Neural cell (in vitro differentiated cells): ENCODE results near the gene RYR3. TPM values are rescaled to one million over a fixed set of nuclear protein-coding genes. Genes with fewer than 3 reads are reported as not detected.

Experiments
- H2AFZ ChIP-seq: fragments of 200-600, 300-800 bp; sonication (generic), shearing (Covaris generic); 2 replicates; pipeline ENCODE4 v1.6.0; 2014; ENCODE audit warnings: low read depth, mild to moderate bottlenecking, antibody characterized with exemption, low read length, moderate library complexity
- H3F3A ChIP-seq: fragments of 200-600 bp; shearing (Covaris generic); 2 replicates; pipeline ENCODE4 v1.6.1; 2016; ENCODE audit warnings: mild to moderate bottlenecking, moderate library complexity, mixed read lengths, antibody characterized with exemption, low read length; ENCODE audit not compliant: insufficient read depth, poor library complexity, severe bottlenecking
- H3K27ac ChIP-seq: fragments of 200-600, 300-800 bp; sonication (generic), shearing (Covaris generic); 2 replicates; pipeline ENCODE4 v1.5.1; 2014; ENCODE audit warnings: mild to moderate bottlenecking, low read length, moderate library complexity
- H3K27me3 ChIP-seq: fragments of 300-800, 200-600 bp; sonication (generic), shearing (Covaris generic); 2 replicates; pipeline ENCODE4 v1.6.0; 2014; ENCODE audit warnings: mild to moderate bottlenecking, low read depth, low read length, moderate library complexity; ENCODE audit not compliant: insufficient read depth
- H3K36me3 ChIP-seq: fragments of 300-800, 200-600 bp; sonication (generic), shearing (Covaris generic); 2 replicates; pipeline ENCODE4 v1.5.1; 2014; ENCODE audit warnings: mild to moderate bottlenecking, antibody characterized with exemption, low read length, moderate library complexity; ENCODE audit not compliant: insufficient read depth
- H3K4me2 ChIP-seq: fragments of 300-800, 200-600 bp; sonication (generic), shearing (Covaris generic); 2 replicates; pipeline ENCODE4 v1.6.0; 2014; ENCODE audit warnings: mild to moderate bottlenecking, low read length
- H3K4me3 ChIP-seq: fragments of 300-800, 200-600 bp; sonication (generic), shearing (Covaris generic); 2 replicates; pipeline ENCODE4 v1.5.1; 2014; ENCODE audit warnings: mild to moderate bottlenecking, low read length, moderate library complexity
- H3K79me2 ChIP-seq: fragments of 200-600 bp; shearing (Covaris generic); replicated peaks from 2 replicates; pipeline ENCODE4 v1.6.0; 2014; ENCODE audit warnings: mild to moderate bottlenecking, low read length, moderate library complexity; ENCODE audit not compliant: insufficient read depth
- H3K9ac ChIP-seq: fragments of 300-800, 200-600 bp; sonication (generic), shearing (Covaris generic); 2 replicates; pipeline ENCODE4 v1.6.1; 2016; ENCODE audit warnings: mild to moderate bottlenecking, low read length, mixed read lengths
- H3K9me2 ChIP-seq: fragments of 200-600 bp; shearing (Covaris generic); 2 replicates; pipeline ENCODE4 v1.6.1; 2016; ENCODE audit warnings: mild to moderate bottlenecking, low read length, mixed read lengths; ENCODE audit not compliant: insufficient read depth
- H3K9me3 ChIP-seq: fragments of 200-600, 300-800 bp; sonication (generic), shearing (Covaris generic); 2 replicates; pipeline ENCODE4 v1.6.1; 2016; ENCODE audit warnings: mild to moderate bottlenecking, mixed run types, low read length, moderate library complexity, mixed read lengths
- H4K20me1 ChIP-seq: fragments of 200-600 bp; shearing (Covaris generic); 2 replicates; pipeline ENCODE4 v1.6.1; 2016; ENCODE audit warnings: mild to moderate bottlenecking, mixed run types; ENCODE audit not compliant: insufficient read depth
- CTCF ChIP-seq: fragments of 450-650 bp; IDR thresholded peaks from 2 replicates; pipeline ENCODE4 v1.5.1; 2014; ENCODE audit warnings: antibody characterized with exemption, mild to moderate bottlenecking, moderate library complexity; ENCODE audit not compliant: poor library complexity, severe bottlenecking
- EP300 ChIP-seq: fragments of 450-650 bp; conservative IDR thresholded peaks from 2 replicates; pipeline ENCODE4 v1.6.1; 2014; ENCODE audit warnings: antibody characterized with exemption, mild to moderate bottlenecking, moderate library complexity; ENCODE audit not compliant: poor library complexity, severe bottlenecking
- EZH2 ChIP-seq: fragments of 200-600, 300-800 bp; shearing (Covaris generic), sonication (generic); IDR thresholded peaks from 2 replicates; pipeline ENCODE4 v1.6.1; 2014; ENCODE audit warnings: antibody characterized with exemption, low read length, borderline replicate concordance, mild to moderate bottlenecking; ENCODE audit not compliant: insufficient read depth, poor library complexity, severe bottlenecking
- MXI1 ChIP-seq: fragments of 450-650 bp; conservative IDR thresholded peaks from 2 replicates; pipeline ENCODE4 v1.6.1; 2014; ENCODE audit warnings: antibody characterized with exemption, mild to moderate bottlenecking; ENCODE audit not compliant: poor library complexity, severe bottlenecking
- POLR2AphosphoS5 ChIP-seq: IDR thresholded peaks from 2 replicates; pipeline ENCODE4 v1.6.1; 2012
- RAD21 ChIP-seq: fragments of 450-650 bp; conservative IDR thresholded peaks from 2 replicates; pipeline ENCODE4 v1.6.1; 2014; ENCODE audit warnings: antibody characterized with exemption, mild to moderate bottlenecking, moderate library complexity
- SMC3 ChIP-seq: fragments of 450-650 bp; conservative IDR thresholded peaks from 2 replicates; pipeline ENCODE4 v1.6.1; 2014; ENCODE audit warnings: antibody characterized with exemption, mild to moderate bottlenecking, moderate library complexity; ENCODE audit not compliant: poor library complexity
- TAF1 ChIP-seq: IDR thresholded peaks from 2 replicates; pipeline ENCODE4 v1.6.1; 2012; ENCODE audit warnings: low read depth
- polyA plus RNA-seq: library from polyadenylated mRNA; depleted of rRNA; stranded (reverse); fragments of >200 nt; gene quantifications from 2 replicates; pipeline ENCODE4 v1.2.3, GENCODE V29; 2014
- TF ChIP-seq, protein P1 (sequence below): IDR thresholded peaks from 2 replicates; pipeline ENCODE4 v1.6.1; 2012; ENCODE audit warnings: borderline replicate concordance

RYR3 gene
- polyA plus RNA-seq, 1 donor from 2014 or later = 12.6 TPM

GRCh38 chr15:33851079-33851478 lies 540.3 kb downstream of the RYR3 start:
- no peak overlapping the region for H3K27ac ChIP-seq
- no peaks in the 10 kb centered on the region for H4K20me1 ChIP-seq
- no peaks in the 10 kb centered on the region for H3K27me3 ChIP-seq
- H3K9me2 ChIP-seq = no peaks in the 10 kb centered on the region
- TF ChIP-seq SMC3 (no peak), POLR2AphosphoS5 (no peak), MXI1 (no peak), EP300 (no peak), TAF1 (no peak), CTCF (no peak), RAD21 (no peak), EZH2 (no peak)
- TF ChIP-seq, protein P1, sequence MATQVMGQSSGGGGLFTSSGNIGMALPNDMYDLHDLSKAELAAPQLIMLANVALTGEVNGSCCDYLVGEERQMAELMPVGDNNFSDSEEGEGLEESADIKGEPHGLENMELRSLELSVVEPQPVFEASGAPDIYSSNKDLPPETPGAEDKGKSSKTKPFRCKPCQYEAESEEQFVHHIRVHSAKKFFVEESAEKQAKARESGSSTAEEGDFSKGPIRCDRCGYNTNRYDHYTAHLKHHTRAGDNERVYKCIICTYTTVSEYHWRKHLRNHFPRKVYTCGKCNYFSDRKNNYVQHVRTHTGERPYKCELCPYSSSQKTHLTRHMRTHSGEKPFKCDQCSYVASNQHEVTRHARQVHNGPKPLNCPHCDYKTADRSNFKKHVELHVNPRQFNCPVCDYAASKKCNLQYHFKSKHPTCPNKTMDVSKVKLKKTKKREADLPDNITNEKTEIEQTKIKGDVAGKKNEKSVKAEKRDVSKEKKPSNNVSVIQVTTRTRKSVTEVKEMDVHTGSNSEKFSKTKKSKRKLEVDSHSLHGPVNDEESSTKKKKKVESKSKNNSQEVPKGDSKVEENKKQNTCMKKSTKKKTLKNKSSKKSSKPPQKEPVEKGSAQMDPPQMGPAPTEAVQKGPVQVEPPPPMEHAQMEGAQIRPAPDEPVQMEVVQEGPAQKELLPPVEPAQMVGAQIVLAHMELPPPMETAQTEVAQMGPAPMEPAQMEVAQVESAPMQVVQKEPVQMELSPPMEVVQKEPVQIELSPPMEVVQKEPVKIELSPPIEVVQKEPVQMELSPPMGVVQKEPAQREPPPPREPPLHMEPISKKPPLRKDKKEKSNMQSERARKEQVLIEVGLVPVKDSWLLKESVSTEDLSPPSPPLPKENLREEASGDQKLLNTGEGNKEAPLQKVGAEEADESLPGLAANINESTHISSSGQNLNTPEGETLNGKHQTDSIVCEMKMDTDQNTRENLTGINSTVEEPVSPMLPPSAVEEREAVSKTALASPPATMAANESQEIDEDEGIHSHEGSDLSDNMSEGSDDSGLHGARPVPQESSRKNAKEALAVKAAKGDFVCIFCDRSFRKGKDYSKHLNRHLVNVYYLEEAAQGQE = no peak
- no peak overlapping the region for H2AFZ ChIP-seq
- H3K9me3 ChIP-seq = no peaks in the 10 kb centered on the region
- no peak overlapping the region for H3K4me3 ChIP-seq
- no peak overlapping the region for H3K4me2 ChIP-seq
- no peaks in the 10 kb centered on the region for H3F3A ChIP-seq
- H3K36me3 ChIP-seq = no peaks in the 10 kb centered on the region
- H3K9ac ChIP-seq = no peak overlapping the region
- no peaks in the 10 kb centered on the region for H3K79me2 ChIP-seq

- H2AFZ ChIP-seq = no peak overlapping the region
- H3K79me2 ChIP-seq = no peaks in the 10 kb centered on the region
- no peaks in the 10 kb centered on the region for H3F3A ChIP-seq
- no peak for TF ChIP-seq TAF1
- TF ChIP-seq POLR2AphosphoS5 = no peak
- no peak for TF ChIP-seq MXI1
- no peak for TF ChIP-seq EZH2
- H3K36me3 ChIP-seq = no peaks in the 10 kb centered on the region
- H3K9me2 ChIP-seq = no peaks in the 10 kb centered on the region
- no peaks in the 10 kb centered on the region for H3K27me3 ChIP-seq
- no peak overlapping the region for H3K4me2 ChIP-seq
- H4K20me1 ChIP-seq = no peaks in the 10 kb centered on the region
- no peak overlapping the region for H3K4me3 ChIP-seq
- no peak overlapping the region for H3K9ac ChIP-seq
- no peaks in the 10 kb centered on the region for H3K9me3 ChIP-seq
- H3K27ac ChIP-seq = no peak overlapping the region
These were observed 541.3 kb downstream of the RYR3 start for GRCh38 chr15:33852094-33852493.

- H3K9ac ChIP-seq = no peak overlapping the region
- H3K4me2 ChIP-seq = no peak overlapping the region
- TF ChIP-seq, protein P1 = no peak
- TF ChIP-seq TAF1 (no peak), POLR2AphosphoS5 (no peak), EZH2 (no peak), CTCF (no peak), MXI1 (no peak), RAD21 (no peak), SMC3 (no peak), EP300 (no peak)
These were observed 541.8 kb downstream of the RYR3 start for GRCh38 chr15:33852570-33852969.

More at GRCh38 chr15:33852570-33852969, 541.8 kb downstream of the RYR3 start:
- Histone ChIP-seq H3K79me2 (no peaks in the 10 kb centered on the region), H3K27me3 (no peaks in the 10 kb centered on the region), H3K4me3 (no peak overlapping the region), H3K36me3 (no peaks in the 10 kb centered on the region), H2AFZ (no peak overlapping the region), H3K9me2 (no peaks in the 10 kb centered on the region), H4K20me1 (no peaks in the 10 kb centered on the region), H3F3A (no peaks in the 10 kb centered on the region), H3K27ac (no peak overlapping the region), H3K9me3 (no peaks in the 10 kb centered on the region)
